Peyer's patch (tissue), 4 donors: Measurements from ENCODE around the gene PDZD7. TPM values are rescaled to one million over a fixed set of nuclear protein-coding genes. Genes with fewer than 3 reads are reported as not detected.
A peak's percentile ranks its signal among the peaks of the same experiment; 100 is the strongest.
"Not testable (repeated sequence)": the region's sequence is repeated elsewhere in the genome, so short reads cannot be mapped to it uniquely, and the experiment has no call there.

Experiments
- DNase-seq, 3 donors: peaks; one replicate each; pipeline ENCODE4 v3.0.0-alpha.2; 2017 to 2019
- H3K27ac ChIP-seq, 4 donors: fragments of 200-600 bp; sonication (generic); one replicate each; pipeline ENCODE4 v1.5.1; 2016 to 2019
- H3K27me3 ChIP-seq, 2 donors: fragments of 200-600 bp; sonication (generic); one replicate each; pipeline ENCODE4 v1.5.1; 2019
- H3K36me3 ChIP-seq, 3 donors: fragments of 200-600 bp; sonication (generic); one replicate each; pipeline ENCODE4 v1.5.1; 2016 to 2019
- H3K4me1 ChIP-seq, 4 donors: fragments of 200-600 bp; sonication (generic); one replicate each; pipeline ENCODE4 v1.5.1; 2016 to 2019
- H3K4me3 ChIP-seq, 4 donors: fragments of 200-600 bp; sonication (generic); 1 replicate in 3 of 4; 2 replicates in 1 of 4; pipeline ENCODE4 v1.5.1; 2016 to 2019; ENCODE audit warnings: mild to moderate bottlenecking in 1 of 4
- H3K9me3 ChIP-seq, 4 donors: fragments of 200-600 bp; sonication (generic); one replicate each; pipeline ENCODE4 v1.5.1; 2016 to 2019; ENCODE audit warnings: mild to moderate bottlenecking in 1 of 4
- CTCF ChIP-seq, 6 experiments: fragments of 450-650 bp in 4 of 6; fragments of 200-600 bp in 2 of 6; sonication (generic) in 1 of 6; IDR thresholded peaks; one replicate each; pipeline ENCODE4 v1.5.1; 2017 to 2019; ENCODE audit warnings: antibody characterized with exemption in 6 of 6, mild to moderate bottlenecking in 3 of 6, moderate library complexity in 1 of 6
- POLR2A ChIP-seq, 2 donors: fragments of 450-650 bp; IDR thresholded peaks; one replicate each; pipeline ENCODE4 v1.5.1; 2017; ENCODE audit warnings: antibody characterized with exemption in 2 of 2, mild to moderate bottlenecking in 2 of 2, moderate library complexity in 2 of 2
- total RNA-seq, 4 donors: library from RNA; depleted of rRNA; stranded (reverse); fragments of >200 nt; gene quantifications; one replicate each; pipeline ENCODE4 v1.1.0, GENCODE V29; 2016

The PDZD7 gene
- total RNA-seq, 4 donors from 2014 or later: 0.83 to 58.7 (median 51.3) TPM

- Histone ChIP-seq H3K36me3 (peaks cover 0 to 57% (median 0%) of the 10 kb centered on the region in 3 donors), H3K27ac (peak overlapping the region in 1 of 4 donors; percentile 9), H3K4me3 (no peak overlapping the region), H3K9me3 (no peaks in the 10 kb centered on the region), H3K4me1 (peaks cover 0 to 28% (median 4%) of the 10 kb centered on the region in 4 donors), H3K27me3 (no peaks in the 10 kb centered on the region)
- TF ChIP-seq POLR2A (IDR thresholded peaks at IDR 0.05) (no peak), CTCF (IDR thresholded peaks at IDR 0.05) (no peak)
- DNase-seq: no peak
Observed at GRCh38 chr10:101035916-101036702, 5.2 kb upstream of the PDZD7 start.

GRCh38 chr10:101035314-101035713 is 4.4 kb upstream of the PDZD7 start:
- no peaks in the 10 kb centered on the region for H3K9me3 ChIP-seq
- no peak overlapping the region for H3K27ac ChIP-seq
- no peak for TF ChIP-seq POLR2A (IDR thresholded peaks at IDR 0.05)
- TF ChIP-seq CTCF (IDR thresholded peaks at IDR 0.05): no peak
- H3K4me3 ChIP-seq: no peak overlapping the region
- no peaks in the 10 kb centered on the region for H3K27me3 ChIP-seq
- DNase-seq: no peak
- H3K36me3 ChIP-seq: peaks cover 0 to 57% (median 0%) of the 10 kb centered on the region in 3 donors
- H3K4me1 ChIP-seq: peaks cover 0 to 26% (median 7%) of the 10 kb centered on the region in 4 donors

DNA sequence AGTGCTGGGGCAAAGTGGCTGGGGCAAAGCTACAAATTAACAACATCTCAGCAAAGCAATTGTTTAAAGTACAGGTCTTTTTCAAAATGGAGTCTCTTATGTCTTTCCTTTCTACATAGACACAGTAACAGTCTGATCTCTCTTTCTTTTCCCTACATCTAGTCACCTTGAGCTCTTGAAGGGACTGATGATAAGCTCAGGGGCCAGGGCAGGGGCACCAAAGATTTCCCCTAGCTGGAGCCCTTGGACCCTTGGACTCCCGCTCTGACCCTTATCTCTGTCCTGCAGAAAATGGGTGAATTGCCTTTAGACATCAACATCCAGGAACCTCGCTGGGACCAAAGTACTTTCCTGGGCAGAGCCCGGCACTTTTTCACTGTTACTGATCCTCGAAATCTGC is 3.5 kb upstream of the PDZD7 start:
- Histone ChIP-seq H3K4me1 (peaks cover 0 to 27% (median 7%) of the 10 kb centered on the region in 4 donors), H3K4me3 (peak overlapping the region in 1 of 4 donors; percentile 2), H3K27ac (peak overlapping the region in 2 of 4 donors; percentile 37 to 50), H3K36me3 (peaks cover 0 to 48% (median 0%) of the 10 kb centered on the region in 3 donors)
- peak in 2 of 3 donors; percentile 70 to 73 for DNase-seq
- TF ChIP-seq POLR2A (IDR thresholded peaks at IDR 0.05): peak in 1 of 2 donors; percentile 51
- not testable (repeated sequence) for H3K9me3 ChIP-seq, H3K27me3 ChIP-seq

DNA sequence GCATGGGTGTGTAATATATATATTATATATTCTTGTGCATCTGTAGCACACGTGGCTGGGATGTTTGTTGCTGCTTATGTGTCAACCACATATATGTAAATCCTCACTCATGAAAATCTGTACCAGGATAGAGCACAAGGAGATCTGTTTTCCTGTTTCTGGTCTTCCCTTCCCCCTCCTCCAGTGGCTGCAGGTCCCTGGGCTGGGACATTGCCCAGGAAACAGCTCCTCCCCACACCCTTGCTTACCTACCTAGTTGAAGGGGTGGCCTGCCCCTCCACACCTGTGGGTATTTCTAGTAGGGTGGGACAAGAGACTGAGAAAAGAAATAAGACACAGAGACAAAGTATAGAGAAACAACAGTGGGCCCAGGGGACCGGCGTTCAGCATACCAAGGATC is 2.3 kb upstream of the PDZD7 start:
- Histone ChIP-seq H3K36me3 (peaks cover 0 to 37% (median 0%) of the 10 kb centered on the region in 3 donors), H3K27ac (peak overlapping the region; percentile 92 to 100 (median 98)), H3K4me3 (peak overlapping the region in 2 of 4 donors; percentile 67 to 88), H3K9me3 (no peaks in the 10 kb centered on the region), H3K27me3 (no peaks in the 10 kb centered on the region), H3K4me1 (peaks cover 0 to 27% (median 7%) of the 10 kb centered on the region in 4 donors)
- no peak for DNase-seq
- no peak for TF ChIP-seq CTCF (IDR thresholded peaks at IDR 0.05)
- no peak for TF ChIP-seq POLR2A (IDR thresholded peaks at IDR 0.05)

DNA sequence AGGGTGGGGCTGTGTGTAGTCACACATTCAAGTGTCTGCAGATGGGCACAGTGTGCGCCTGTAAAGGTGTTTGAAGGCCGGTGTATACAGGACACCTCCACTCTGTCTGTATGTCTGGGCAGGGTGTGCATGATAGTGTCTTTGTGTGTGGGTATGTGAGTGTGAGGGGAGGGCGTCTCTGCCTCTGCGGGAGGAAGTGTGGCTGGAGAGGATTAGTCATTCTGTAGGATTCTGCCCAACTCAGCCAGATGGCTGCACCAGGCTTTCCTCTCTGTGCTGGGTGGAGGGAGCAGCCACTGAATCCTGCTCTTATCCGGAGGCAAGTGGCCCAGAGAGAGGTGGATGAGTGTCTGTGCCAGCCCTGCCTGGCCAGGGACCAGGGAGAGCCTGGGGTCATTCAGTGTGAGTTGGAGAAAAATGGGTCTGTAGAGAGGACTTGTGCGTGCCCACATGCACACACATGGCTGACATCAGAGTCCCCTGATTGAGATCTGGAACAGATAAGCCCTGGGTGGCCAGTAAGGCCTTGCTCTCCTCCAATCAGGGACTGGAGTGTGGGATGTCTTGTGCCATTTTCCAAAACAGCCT is 1.8 kb upstream of the PDZD7 start:
- H3K36me3 ChIP-seq: peaks cover 0 to 32% (median 0%) of the 10 kb centered on the region in 3 donors
- peak overlapping the region; percentile 92 to 100 (median 98) for H3K27ac ChIP-seq
- H3K4me3 ChIP-seq: peak overlapping the region; percentile 67 to 88 (median 77)
- TF ChIP-seq CTCF (IDR thresholded peaks at IDR 0.05) (peak in 1 of 6 experiments; percentile 4), POLR2A (IDR thresholded peaks at IDR 0.05) (peak; percentile 65 to 67)
- no peaks in the 10 kb centered on the region for H3K9me3 ChIP-seq
- DNase-seq: peak in 1 of 3 donors; percentile 21
- peaks cover 0 to 27% (median 7%) of the 10 kb centered on the region in 4 donors for H3K4me1 ChIP-seq
- no peaks in the 10 kb centered on the region for H3K27me3 ChIP-seq
